ENCODE measurements around the gene CNOT3.

Gene CNOT3

DNA sequence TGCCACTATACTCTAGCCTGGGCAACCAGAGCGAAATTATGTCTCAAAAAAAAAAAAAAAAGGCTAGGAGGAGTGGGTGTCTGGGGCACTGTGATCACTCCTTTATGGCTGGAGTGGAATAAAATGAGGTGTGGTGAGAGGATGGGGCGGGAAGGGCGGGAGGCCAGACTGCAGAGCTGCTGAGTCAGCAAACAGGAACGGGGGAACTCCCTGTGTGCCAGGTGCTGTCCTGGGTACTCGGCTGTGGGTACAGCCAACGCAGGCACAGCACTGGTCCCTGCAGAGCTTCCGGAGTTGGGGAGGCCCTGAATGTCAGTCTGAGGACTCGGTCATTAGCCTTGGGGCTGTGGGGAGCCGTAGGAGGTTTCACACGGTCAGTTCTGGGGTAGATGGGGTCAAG is 16.3 kb upstream of the CNOT3 start:
- DNase-seq (ENCODE audit: low spot score): no peak

DNA sequence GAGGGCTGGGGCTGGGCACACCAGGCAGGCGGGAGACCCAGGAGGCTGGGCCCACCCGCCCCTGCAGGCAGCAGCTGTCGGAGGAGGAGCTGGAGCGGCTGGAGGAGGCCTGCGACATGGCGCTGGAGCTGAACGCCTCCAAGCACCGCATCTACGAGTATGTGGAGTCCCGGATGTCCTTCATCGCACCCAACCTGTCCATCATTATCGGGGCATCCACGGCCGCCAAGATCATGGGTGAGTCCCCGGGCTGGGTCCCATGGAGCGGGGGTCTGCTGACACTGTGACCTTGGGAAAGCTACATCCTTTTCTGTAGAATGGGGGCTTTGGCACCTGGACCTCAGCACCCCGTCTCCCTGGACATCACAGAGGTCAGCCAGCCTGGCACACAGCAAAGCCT is 13.9 kb upstream of the CNOT3 start:
- no peak for DNase-seq (ENCODE audit: low spot score)

DNA sequence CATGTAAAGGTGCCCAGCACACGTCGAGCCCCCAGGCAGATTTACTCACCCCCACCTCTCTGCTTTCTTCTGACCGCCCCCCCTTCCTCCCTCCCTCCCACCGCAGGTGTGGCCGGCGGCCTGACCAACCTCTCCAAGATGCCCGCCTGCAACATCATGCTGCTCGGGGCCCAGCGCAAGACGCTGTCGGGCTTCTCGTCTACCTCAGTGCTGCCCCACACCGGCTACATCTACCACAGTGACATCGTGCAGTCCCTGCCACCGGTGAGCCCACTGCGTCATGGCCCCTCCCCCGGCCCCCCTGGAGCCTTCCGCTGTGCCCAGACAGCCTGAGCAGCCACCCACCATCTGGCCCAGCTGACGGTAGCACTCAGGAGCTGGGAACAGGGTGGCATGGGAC is 13.2 kb upstream of the CNOT3 start:
- DNase-seq (ENCODE audit: low spot score): no peak

DNA sequence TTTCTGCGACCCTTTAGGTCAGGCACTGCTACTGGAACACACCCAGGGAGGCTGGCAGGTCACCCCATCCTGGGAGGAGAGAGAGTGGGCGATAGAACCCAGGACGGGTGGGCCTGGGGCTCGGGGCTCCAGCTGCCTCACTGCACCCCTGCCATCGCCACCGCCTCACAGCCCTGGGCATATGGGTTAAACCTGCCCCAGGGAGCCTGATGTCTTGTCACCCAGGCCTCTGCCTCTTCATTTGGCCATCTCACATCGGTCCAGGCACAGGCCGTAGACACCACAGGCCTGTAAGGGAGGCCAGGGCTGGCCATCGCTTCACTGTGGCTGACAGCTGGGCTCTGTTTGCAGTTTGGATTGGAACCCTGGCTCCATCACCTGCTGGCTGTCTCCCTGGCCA is 11.8 kb upstream of the CNOT3 start:
- DNase-seq (ENCODE audit: low spot score): no peak

DNA sequence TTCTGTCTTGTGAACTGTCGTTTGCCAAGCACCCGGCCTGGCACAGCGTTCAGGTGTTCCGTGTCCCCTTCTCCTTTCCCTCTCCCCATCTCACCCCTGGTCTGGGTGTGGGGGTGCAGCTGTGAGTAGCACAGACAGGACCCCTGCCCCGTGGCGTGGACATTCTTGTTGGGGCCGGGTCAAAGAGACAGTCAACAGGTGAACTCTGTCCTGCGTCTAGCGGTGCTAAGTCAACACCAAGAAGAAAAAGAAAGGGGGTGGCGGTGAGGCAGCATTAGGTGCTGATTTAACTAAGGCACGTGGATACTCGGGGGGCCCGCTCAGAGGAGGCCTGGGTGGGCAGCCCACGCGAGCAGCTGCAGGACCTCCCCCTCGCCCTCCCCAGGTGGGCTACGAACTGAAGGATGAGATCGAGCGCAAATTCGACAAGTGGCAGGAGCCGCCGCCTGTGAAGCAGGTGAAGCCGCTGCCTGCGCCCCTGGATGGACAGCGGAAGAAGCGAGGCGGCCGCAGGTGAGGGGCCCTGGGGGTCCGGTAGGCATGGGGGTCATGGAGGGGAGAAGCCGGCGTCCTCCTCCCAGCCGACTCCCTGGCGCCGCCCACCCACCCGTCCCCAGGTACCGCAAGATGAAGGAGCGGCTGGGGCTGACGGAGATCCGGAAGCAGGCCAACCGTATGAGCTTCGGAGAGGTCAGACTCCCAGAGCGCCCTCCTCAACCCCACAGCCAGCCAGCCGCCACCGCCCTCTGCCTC is 9.7 kb upstream of the CNOT3 start:
- DNase-seq (ENCODE audit: low spot score): no peak

DNA sequence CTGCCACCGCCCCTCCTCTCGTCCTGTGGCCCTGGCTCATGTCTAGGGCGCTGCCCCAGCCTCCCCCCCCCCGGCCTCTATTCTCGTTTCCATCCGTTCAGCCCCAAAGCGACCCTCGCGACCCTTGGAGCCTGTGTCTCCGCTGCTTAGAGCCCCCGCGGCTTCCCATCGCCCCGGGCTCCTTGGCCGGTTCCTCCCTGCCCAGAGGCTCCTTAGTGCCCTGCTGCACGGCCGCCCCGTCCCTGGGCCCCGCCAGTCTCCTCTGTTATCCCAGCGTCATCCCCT is 9.2 kb upstream of the CNOT3 start:
- no peak for DNase-seq (ENCODE audit: low spot score)

DNA sequence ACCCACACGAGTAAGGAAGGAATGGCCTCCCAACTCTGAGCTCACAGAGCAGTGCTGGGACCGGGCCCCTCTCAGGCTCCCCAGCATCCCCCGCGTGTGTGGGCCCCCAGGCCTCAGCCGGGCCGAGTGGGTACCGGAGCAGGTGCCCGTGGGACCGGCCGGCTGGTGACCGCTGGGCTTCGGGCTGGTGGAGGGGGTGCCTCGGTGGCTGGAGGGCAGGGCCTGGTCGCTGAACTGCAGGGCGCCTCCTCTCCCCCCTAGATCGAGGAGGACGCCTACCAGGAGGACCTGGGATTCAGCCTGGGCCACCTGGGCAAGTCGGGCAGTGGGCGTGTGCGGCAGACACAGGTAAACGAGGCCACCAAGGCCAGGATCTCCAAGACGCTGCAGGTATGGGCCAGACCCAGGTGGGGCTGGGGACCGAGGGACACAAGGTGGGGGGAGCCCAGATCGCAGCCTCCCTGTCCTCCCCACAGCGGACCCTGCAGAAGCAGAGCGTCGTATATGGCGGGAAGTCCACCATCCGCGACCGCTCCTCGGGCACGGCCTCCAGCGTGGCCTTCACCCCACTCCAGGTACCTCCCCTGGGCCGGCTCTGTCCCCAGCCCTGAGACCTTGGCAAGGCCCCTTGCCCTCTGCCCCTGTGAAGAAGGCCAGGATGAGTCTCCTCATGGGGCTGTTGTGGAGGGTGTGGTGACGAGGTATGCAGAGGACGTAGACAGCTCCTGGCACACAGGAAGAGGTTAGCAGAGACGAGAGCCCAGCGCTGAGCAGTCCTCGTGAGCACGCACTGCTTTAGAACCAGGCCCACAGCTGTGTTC is 8.6 kb upstream of the CNOT3 start:
- DNase-seq (ENCODE audit: low spot score): no peak

DNA sequence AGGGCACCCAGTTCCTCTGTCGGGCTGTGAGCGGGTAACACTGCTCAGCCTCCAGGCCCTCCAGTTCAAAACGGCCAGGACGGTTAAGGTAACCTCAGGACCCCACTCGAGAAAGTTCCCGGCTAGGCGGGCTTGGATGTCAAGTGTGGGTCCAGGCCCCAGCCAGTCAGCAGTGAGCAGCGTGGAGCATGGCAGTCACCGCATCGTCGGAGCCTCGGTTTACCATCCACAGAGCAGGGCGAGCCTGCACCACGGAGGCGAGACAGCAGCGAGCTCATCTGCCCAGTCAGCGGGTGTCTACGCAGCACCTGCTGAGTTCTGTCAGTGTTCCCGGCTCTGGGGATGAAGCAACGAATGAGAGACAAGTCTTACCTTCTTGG is 8.0 kb upstream of the CNOT3 start:
- no peak for DNase-seq (ENCODE audit: low spot score)

DNA sequence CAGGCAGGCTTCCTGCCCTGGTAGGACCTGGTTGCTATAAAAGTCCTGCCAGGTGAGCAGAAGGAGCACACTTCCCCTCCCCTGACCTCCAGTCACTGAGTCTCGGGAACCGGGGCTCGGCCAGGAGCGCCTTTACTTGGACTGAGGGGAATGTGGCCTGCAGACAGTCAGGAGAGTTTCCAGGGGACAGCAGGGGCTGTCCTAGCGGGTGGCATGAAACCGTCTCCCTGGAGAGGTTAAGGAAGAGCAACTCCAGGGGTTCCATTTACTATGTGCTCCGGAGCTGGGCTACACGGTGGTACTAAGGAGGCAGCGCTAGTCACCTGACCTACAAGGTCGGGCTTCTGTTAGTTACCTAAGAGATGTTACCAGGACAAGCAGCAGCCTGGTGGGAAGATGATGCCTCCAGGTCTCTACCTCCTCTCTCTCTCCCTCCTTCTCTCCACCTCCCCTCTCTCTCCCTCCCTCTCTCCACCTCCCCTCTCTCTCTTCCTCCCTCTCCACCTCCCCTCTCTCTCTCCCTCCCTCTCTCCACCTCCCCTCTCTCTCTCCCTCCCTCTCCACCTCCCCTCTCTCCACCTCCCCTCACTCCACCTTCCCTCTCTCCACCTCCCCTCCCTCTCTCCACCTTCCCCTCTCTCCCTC is 4.1 kb upstream of the CNOT3 start:
- DNase-seq (ENCODE audit: low spot score): no peak

DNA sequence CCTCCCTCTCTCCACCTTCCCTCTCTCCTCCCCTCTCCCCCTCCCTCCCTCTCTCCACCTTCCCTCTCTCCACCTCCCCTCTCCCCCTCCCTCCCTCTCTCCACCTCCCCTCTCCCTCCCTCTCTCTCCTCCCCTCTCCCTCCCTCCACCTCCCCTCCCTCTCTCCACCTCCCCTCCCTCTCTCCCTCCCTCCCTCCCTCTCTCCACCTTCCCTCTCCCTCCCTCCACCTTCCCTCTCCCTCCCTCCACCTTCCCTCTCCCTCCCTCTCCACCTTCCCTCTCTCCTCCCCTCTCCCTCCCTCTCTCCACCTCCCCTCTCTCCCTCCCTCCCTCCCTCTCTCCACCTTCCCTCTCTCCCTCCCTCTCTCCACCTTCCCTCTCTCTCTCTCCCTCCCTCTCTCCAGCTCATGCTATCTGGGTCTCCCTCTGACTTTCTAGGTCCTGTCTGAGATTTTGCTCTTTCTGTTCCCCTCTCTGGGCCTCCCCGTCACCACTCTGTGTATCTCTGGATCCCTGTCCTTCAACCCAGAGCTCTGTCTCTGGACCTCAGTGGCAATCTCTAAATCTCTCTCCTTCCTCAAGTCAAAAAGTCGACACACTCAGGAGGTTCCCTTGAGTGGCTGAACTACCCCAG is 3.5 kb upstream of the CNOT3 start:
- DNase-seq (ENCODE audit: low spot score): no peak

DNA sequence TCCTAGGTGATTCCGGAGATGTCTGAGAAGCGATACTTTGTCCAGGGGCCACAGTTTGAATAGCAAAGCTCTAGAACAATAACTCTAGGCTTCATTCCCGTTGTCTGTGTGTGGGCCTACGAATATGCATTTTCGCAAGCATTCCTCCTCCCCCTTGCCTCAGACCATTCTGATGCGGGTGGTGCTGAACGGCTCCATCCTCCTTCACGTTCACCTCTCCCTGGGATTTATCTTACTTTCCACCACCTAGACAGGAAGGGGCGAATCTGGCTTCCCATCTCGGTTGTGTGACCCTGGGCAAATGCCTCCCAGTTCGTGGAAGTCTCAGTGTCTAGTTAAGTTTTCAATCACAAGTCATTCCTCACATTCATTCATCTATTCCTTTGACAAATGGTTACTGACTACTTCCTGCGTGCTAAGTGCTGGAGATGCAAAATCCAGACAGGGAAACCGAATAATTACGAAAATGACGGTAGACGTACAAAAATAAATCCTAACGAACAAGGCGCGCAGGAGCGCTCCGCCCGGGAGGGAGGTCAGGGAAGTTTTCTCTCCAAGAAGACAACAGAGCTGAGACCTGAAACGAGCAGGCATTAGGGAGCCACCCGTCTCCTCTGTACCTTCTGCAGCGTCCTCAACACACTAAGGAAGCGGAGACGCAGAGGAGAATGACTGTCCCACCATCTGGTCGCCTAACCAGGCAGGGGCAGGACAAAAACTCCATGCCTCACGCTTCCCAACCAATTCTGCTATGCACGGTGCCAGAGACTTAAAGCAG is 1.3 kb upstream of the CNOT3 start:
- peak; percentile 31 for DNase-seq (ENCODE audit: low spot score)

DNA sequence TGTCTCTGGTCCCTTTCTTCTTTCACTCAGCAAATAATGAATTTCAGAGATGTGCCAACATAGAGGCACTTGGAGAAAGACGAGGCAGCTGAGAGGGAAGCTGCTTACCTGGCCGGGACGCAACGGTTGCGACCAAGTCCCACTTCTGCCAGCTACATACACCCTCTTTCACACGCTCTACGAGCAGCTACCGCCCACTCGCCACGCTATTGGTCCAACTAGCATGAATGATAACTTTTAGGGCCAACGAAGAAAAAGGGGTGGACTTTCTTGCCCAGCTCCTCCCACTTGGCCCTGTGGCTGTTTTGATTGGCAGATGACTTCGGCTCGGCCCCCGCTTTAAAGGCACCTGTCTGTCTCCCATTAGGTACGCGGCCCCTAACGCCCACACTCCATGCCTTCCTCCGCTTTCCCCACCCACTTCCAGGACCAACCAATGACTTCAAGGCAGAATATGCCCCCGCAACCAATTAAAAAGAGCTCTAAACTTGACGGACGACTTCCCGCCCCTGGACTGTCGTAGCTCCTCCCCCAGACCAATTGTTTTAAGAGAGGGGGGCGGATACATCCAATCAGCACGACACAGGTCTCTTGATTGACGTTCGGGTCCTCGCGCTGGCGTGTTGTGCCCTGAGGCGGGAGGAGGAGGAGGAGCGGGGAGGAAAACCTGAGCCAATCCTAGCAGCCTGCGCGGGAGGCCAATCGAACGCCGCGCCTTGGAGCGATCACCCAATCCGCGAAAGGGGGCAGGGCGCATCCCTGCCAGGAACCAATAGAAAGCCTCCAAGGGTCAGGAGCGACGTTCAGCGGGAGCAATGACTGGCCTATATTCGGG is 481 bp upstream of the CNOT3 start:
- peak; percentile 100 for DNase-seq (ENCODE audit: low spot score)

DNA sequence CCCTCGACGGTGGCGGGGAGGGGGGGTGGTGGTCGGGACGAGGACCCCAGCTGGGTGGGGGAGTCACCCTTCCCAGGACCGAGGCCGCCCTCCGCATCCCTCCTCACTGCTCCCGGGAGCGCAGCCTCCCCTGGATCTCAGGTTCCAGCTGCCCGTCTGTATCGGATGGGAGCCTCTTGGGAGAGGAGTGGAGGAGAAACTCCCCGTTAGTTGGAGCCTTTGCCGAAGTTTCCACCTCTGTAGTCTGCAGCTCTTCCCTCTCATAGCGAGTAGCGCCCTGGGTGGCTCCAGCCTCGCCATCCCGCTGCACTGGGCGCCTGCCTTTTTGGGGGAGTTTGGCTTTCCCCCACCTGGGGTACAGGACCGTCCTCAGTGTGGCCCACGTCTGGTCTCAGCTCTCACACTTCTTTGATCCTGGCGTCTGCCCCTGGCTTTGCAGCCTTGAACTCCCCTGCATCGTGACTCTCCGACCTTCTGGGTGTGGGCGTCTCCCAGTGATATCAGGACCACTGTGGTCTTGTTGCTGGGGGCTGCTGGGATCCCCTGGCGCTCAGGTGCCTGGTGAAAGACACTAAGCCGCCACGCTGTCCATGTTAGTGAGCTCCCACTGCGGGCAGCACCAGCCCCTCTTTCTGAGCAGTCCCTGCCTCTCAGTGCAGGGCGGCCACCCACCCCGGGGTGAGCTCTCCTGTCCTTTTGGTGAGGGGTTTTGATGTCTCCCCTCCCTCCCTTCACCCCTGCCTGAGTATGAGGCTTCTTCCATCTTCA is 1.1 kb downstream of the CNOT3 start:
- no peak for DNase-seq (ENCODE audit: low spot score)

DNA sequence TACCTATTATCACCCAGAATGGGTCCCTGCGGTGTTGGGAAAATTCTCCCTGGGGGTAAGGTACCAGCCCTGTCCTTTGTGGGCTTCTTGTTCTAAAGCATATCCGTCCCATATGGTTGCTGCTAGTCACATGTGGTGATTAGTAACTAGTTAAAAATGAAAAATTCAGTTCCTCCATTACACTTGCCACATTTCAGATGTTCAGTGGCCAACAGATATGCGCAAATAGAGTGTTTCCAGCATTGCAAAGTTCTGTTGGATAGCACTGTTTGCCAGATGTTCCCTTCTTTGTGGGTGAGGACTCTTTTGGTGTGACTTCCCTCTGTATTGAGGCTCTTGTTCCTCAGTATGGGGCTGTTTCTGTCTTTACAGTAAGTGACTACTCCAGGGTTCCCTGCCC is 3.8 kb downstream of the CNOT3 start:
- DNase-seq (ENCODE audit: low spot score): no peak

DNA sequence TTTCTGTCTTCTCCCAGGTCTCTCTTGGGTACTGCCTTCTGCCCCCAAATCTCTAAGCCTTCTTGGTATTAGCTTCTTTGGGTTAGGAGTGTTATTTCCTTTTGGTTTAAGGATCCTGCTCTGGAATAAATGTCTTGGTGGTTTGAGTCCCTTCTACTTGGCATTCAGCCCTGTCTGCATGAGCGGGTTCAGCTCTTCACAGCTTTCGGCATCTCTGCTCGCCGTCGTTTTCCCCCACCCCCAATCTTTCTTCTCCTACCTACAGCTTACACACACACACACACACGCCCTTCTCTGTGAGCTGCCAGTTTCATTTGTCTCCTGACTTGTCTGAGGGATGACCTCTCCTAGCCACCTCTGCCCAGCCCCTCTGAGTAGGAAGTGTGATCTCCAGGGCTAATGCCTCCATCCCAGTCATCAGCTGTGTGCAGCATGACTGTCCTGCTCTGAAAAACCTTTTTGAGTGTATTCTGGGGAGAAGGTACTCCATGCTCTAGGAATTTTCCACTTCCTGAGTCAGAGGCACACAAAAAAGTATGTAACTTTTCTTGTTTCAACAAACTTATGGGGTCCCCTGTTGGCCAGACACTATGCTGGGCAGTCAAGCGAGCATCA is 4.7 kb downstream of the CNOT3 start:
- DNase-seq (ENCODE audit: low spot score): no peak

DNA sequence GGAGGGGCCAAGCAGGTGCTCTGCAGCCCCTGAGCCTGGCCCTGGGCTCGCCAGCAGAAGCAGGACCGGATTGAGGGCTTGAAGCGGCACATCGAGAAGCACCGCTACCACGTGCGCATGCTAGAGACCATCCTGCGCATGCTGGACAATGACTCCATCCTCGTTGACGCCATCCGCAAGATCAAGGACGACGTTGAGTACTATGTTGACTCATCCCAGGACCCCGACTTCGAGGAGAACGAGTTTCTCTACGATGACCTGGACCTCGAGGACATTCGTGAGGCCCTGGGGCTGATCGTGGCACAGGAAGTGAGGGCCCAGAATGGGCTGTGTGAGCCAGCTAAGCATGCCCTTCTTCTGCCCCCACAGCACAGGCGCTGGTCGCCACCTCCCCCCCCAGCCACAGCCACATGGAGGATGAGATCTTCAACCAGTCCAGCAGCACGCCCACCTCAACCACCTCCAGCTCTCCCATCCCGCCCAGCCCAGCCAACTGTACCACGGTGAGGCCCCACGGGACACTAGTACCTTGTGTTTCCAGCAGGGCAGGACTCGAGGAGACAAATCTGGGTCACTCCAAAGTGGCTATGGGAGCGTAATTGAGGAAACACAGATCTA is 8.1 kb downstream of the CNOT3 start:
- no peak for DNase-seq (ENCODE audit: low spot score)

DNA sequence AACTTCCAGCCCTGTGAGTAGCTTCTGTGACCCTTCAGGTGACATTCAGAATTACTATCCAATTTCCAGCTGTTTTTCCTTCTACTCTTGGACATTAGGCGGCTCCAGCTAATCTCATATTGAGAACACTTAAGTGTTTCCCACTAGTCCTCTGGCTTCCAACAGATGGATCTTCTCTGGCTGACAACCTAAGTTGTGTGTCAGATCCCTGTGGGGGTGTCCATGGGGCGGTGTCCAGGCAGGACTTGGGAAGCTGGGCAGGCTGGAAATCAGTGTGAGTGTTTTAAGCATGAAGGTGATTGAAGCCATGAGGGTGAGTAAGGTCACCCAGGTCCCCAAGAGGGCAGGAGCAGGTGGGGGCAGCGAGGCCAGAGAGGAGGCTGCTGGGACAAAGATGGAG is 10.1 kb downstream of the CNOT3 start:
- no peak for DNase-seq (ENCODE audit: low spot score)

DNA sequence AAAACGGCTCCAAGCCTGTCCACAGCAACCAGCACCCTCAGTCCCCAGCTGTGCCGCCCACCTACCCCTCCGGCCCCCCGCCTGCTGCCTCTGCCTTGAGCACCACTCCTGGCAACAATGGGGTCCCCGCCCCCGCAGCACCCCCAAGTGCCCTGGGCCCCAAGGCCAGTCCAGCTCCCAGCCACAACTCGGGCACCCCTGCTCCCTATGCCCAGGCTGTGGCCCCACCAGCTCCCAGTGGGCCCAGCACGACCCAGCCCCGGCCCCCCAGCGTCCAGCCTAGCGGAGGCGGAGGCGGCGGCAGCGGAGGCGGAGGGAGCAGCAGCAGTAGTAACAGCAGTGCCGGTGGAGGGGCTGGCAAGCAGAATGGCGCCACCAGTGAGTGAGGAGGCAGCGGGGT is 10.6 kb downstream of the CNOT3 start:
- no peak for DNase-seq (ENCODE audit: low spot score)

DNA sequence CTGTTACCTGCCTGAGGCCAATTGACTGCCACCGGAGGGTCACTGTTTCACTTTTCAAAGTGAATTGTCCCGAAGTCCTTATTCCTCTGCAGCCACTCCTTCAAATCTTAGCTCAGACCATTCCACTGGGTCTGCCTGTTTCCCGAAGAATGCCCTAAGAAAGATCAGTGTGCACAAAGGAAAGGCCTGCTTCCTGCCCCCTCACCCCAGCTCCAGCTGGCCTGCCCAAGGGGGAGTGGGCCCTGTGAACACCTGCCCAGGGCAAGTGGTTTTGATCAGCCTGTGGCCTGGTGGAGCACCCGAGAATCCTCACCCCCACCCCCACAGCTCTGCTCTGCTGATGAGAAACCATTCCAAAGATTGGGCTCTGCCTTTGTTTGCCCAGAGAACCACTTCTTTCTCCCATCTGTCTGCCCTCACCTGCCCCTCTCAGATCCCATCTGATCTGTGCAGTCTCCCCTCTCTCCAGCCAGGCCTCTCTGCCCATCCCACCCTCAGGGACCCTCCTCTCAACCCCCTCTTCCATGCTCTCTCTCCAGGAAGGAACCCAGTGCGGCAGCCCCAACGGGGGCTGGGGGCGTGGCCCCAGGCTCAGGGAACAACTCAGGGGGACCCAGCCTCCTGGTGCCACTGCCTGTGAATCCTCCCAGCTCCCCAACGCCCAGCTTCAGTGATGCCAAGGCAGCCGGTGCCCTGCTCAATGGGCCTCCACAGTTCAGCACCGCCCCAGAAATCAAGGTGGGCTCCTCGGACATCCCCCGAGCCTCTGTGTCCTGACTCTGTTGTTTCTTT is 11.7 kb downstream of the CNOT3 start:
- DNase-seq (ENCODE audit: low spot score): no peak

All from HuH-7 (cell line).